Measurements from ENCODE around the gene CDK13. TPM values are rescaled to one million over a fixed set of nuclear protein-coding genes. Genes with fewer than 3 reads are reported as not detected.

The CDK13 gene
- polyA plus RNA-seq, 3 donors = 8.8 to 25.7 (median 11.2) TPM

- H3K9me3 ChIP-seq (replicated peaks in 1 of 2; ENCODE audit: control insufficient read depth in 1 of 2, insufficient read depth in 1 of 2, low read length in 2 of 2) = no peaks in the 10 kb centered on the region
- intact Hi-C loops (cut with micrococcal nuclease) = no loop called here
- H3K4me3 ChIP-seq (replicated peaks in 1 of 3; ENCODE audit: low read depth in 2 of 3, low read length in 3 of 3) = no peak overlapping the region
- no peak overlapping the region for H3K4me3 Mint-ChIP-seq
- H3K27me3 Mint-ChIP-seq (ENCODE audit: low read depth in 3 of 3) = peaks cover 0 to 2% (median 0%) of the 10 kb centered on the region in 3 donors
- no peak overlapping the region for H3K9ac ChIP-seq (ENCODE audit: insufficient read depth, low read length, poor library complexity, severe bottlenecking)
- peak overlapping the region in 4 of 7 donors; percentile 10 to 61 (median 13) for H3K27ac Mint-ChIP-seq
- H3K4me1 Mint-ChIP-seq = peaks cover 9% of the 10 kb centered on the region
- peaks cover 0 to 1% (median 0%) of the 10 kb centered on the region in 7 donors for H3K9me3 Mint-ChIP-seq
- WGBS (ENCODE audit: insufficient coverage) = no CpG with 5 or more reads among the region's 5 CpGs
- no peak for TF ChIP-seq CTCF (IDR thresholded peaks at IDR 0.05)
- H3K4me2 ChIP-seq (replicated peaks; ENCODE audit: extremely low read depth, low read length, poor library complexity, severe bottlenecking) = no peak overlapping the region
- H3K27ac ChIP-seq (ENCODE audit: low read depth in 1 of 2, low read length in 2 of 2) = no peak overlapping the region
- H2AFZ ChIP-seq (ENCODE audit: insufficient read depth, low read depth, low read length, poor library complexity, severe bottlenecking) = no peak overlapping the region
- no peak for DNase-seq
- H3K36me3 Mint-ChIP-seq = peaks cover 39 to 49% of the 10 kb centered on the region in 2 donors
- H3K27me3 ChIP-seq (ENCODE audit: control insufficient read depth in 2 of 2, insufficient read depth in 2 of 2, low read length in 2 of 2) = no peaks in the 10 kb centered on the region
- H3K4me1 ChIP-seq (ENCODE audit: control insufficient read depth in 1 of 2, insufficient read depth in 2 of 2, low read length in 2 of 2) = no peaks in the 10 kb centered on the region
- H4K20me1 ChIP-seq (ENCODE audit: insufficient read depth, low read length) = peaks cover 10% of the 10 kb centered on the region
- peaks cover 12% of the 10 kb centered on the region for H3K79me2 ChIP-seq (ENCODE audit: insufficient read depth, low read length)
- peaks cover 21 to 52% of the 10 kb centered on the region in 2 donors for H3K36me3 ChIP-seq (replicated peaks in 1 of 2; ENCODE audit: control insufficient read depth in 1 of 2, insufficient read depth in 2 of 2, low read length in 2 of 2)
Measured at GRCh38 chr7:40024048-40024447, 74.0 kb downstream of the CDK13 start.

- H3K27me3 Mint-ChIP-seq (ENCODE audit: low read depth in 3 of 3) = peaks cover 0 to 2% (median 0%) of the 10 kb centered on the region in 3 donors
- Histone ChIP-seq H3K79me2 (ENCODE audit: insufficient read depth, low read length) (peaks cover 9% of the 10 kb centered on the region), H3K4me2 (replicated peaks; ENCODE audit: extremely low read depth, low read length, poor library complexity, severe bottlenecking) (no peak overlapping the region), H3K36me3 (replicated peaks in 1 of 2; ENCODE audit: control insufficient read depth in 1 of 2, insufficient read depth in 2 of 2, low read length in 2 of 2) (peaks cover 14 to 45% of the 10 kb centered on the region in 2 donors), H2AFZ (ENCODE audit: insufficient read depth, low read depth, low read length, poor library complexity, severe bottlenecking) (no peak overlapping the region), H3K9ac (ENCODE audit: insufficient read depth, low read length, poor library complexity, severe bottlenecking) (no peak overlapping the region), H3K4me1 (ENCODE audit: control insufficient read depth in 1 of 2, insufficient read depth in 2 of 2, low read length in 2 of 2) (no peaks in the 10 kb centered on the region), H3K27me3 (ENCODE audit: control insufficient read depth in 2 of 2, insufficient read depth in 2 of 2, low read length in 2 of 2) (no peaks in the 10 kb centered on the region), H3K27ac (ENCODE audit: low read depth in 1 of 2, low read length in 2 of 2) (no peak overlapping the region), H4K20me1 (ENCODE audit: insufficient read depth, low read length) (peaks cover 10% of the 10 kb centered on the region), H3K9me3 (replicated peaks in 1 of 2; ENCODE audit: control insufficient read depth in 1 of 2, insufficient read depth in 1 of 2, low read length in 2 of 2) (no peaks in the 10 kb centered on the region), H3K4me3 (replicated peaks in 1 of 3; ENCODE audit: low read depth in 2 of 3, low read length in 3 of 3) (no peak overlapping the region)
- WGBS (ENCODE audit: insufficient coverage) = 100% methylated on average over 3 of the region's 3 CpGs
- H3K4me1 Mint-ChIP-seq = peaks cover 9% of the 10 kb centered on the region
- DNase-seq = no peak
- TF ChIP-seq CTCF (IDR thresholded peaks at IDR 0.05) = no peak
- intact Hi-C loops (cut with micrococcal nuclease) = no loop called here
- peaks cover 0 to 1% (median 0%) of the 10 kb centered on the region in 7 donors for H3K9me3 Mint-ChIP-seq
- H3K36me3 Mint-ChIP-seq = peaks cover 36 to 51% of the 10 kb centered on the region in 2 donors
- H3K4me3 Mint-ChIP-seq = no peak overlapping the region
- H3K27ac Mint-ChIP-seq = no peak overlapping the region
Measured at GRCh38 chr7:40024841-40025240, 74.8 kb downstream of the CDK13 start.
